IMR-90 (cell line): ENCODE measurements around the gene LMBR1L. TPM values are rescaled to one million over a fixed set of nuclear protein-coding genes. Genes with fewer than 3 reads are reported as not detected.

Experiments used
- ATAC-seq: fragments of 200-7000 bp; cut with Tn5 transposase; 2 replicates; pipeline ENCODE4 v1.9.1; 2020; ENCODE audit warnings: low read depth, mild to moderate bottlenecking, moderate library complexity
- BruUV-seq: library from RNA; stranded (reverse); fragments of 400-500 nt; replicated peaks from 2 replicates; lab custom pipeline; 2021; lab: Mats Ljungman, UMichigan
- CTCF ChIA-PET: fragments of 300-600 bp; formaldehyde crosslinking; extraction: SDS; loops from one replicate; lab custom pipeline; 2021; ENCODE audit warnings: antibody characterized with exemption; lab: Yijun Ruan, JAX
- POLR2A ChIA-PET: fragments of 300-600 bp; sonication (Branson Sonifier 250); formaldehyde crosslinking; loops from one replicate; lab custom pipeline; 2022; ENCODE audit warnings: antibody characterized with exemption; ENCODE audit not compliant: unreplicated experiment; lab: Charles Lee
- DNase-seq: peaks from one replicate; pipeline ENCODE4 v3.0.0; 2013
- H2AFZ ChIP-seq: replicated peaks from 2 replicates; pipeline ENCODE3; 2013; ENCODE audit warnings: low read length, mild to moderate bottlenecking; ENCODE audit not compliant: poor library complexity
- H2AK5ac ChIP-seq: 2 replicates; pipeline ENCODE4 v1.6.1; 2013; ENCODE audit warnings: low read depth, low read length, inconsistent platforms
- H2AK9ac ChIP-seq: replicated peaks from 2 replicates; pipeline ENCODE3; 2013; ENCODE audit warnings: mild to moderate bottlenecking, low read depth, low read length, moderate library complexity; ENCODE audit not compliant: poor library complexity
- H2BK120ac ChIP-seq: 2 replicates; pipeline ENCODE4 v1.6.1; 2013; ENCODE audit warnings: low read depth, low read length, inconsistent platforms
- H2BK15ac ChIP-seq: 3 replicates; pipeline ENCODE4 v1.6.1; 2013; ENCODE audit warnings: low read depth, low read length, inconsistent platforms
- H2BK20ac ChIP-seq: 2 replicates; pipeline ENCODE4 v1.6.1; 2013; ENCODE audit warnings: low read depth, mild to moderate bottlenecking, inconsistent platforms, low read length, moderate library complexity
- H2BK5ac ChIP-seq: 2 replicates; pipeline ENCODE4 v1.6.1; 2013; ENCODE audit warnings: mild to moderate bottlenecking, low read depth, low read length, inconsistent platforms; ENCODE audit not compliant: poor library complexity, severe bottlenecking
- H3K14ac ChIP-seq: replicated peaks from 2 replicates; pipeline ENCODE4 v1.6.1; 2013; ENCODE audit warnings: low read depth, low read length, inconsistent platforms
- H3K18ac ChIP-seq: 2 replicates; pipeline ENCODE4 v1.6.1; 2013; ENCODE audit warnings: low read depth, low read length, control low read depth
- H3K23ac ChIP-seq: 2 replicates; pipeline ENCODE4 v1.6.1; 2013; ENCODE audit warnings: low read depth, low read length, inconsistent platforms
- H3K27ac ChIP-seq: 2 replicates; pipeline ENCODE4 v1.5.1; 2013; ENCODE audit warnings: mild to moderate bottlenecking, control low read depth, low read length; ENCODE audit not compliant: insufficient read depth
- H3K27me3 ChIP-seq: 2 replicates; pipeline ENCODE4 v1.6.1; 2013; ENCODE audit warnings: low read length; ENCODE audit not compliant: control insufficient read depth, insufficient read depth
- H3K36me3 ChIP-seq: 2 replicates; pipeline ENCODE4 v1.6.1; 2013; ENCODE audit warnings: low read length, mixed read lengths; ENCODE audit not compliant: control insufficient read depth, insufficient read depth
- H3K4ac ChIP-seq: 2 replicates; pipeline ENCODE4 v1.6.1; 2013; ENCODE audit warnings: low read depth, low read length, inconsistent platforms
- H3K4me1 ChIP-seq: 2 replicates; pipeline ENCODE4 v1.6.1; 2013; ENCODE audit warnings: low read length, mixed read lengths; ENCODE audit not compliant: control insufficient read depth, insufficient read depth
- H3K4me2 ChIP-seq: 2 replicates; pipeline ENCODE4 v1.6.1; 2013; ENCODE audit warnings: low read depth, mild to moderate bottlenecking, control low read depth, low read length, moderate library complexity
- H3K4me3 ChIP-seq: 2 replicates; pipeline ENCODE4 v1.5.1; 2013; ENCODE audit warnings: low read depth, mild to moderate bottlenecking, control low read depth, low read length, moderate library complexity; ENCODE audit not compliant: insufficient read depth
- H3K56ac ChIP-seq: 2 replicates; pipeline ENCODE4 v1.6.1; 2013; ENCODE audit warnings: low read length, inconsistent platforms; ENCODE audit not compliant: insufficient read depth; ENCODE audit errors: extremely low read depth
- H3K79me1 ChIP-seq, 2 experiments: 2 replicates each; pipeline ENCODE4 v1.6.1; 2013; ENCODE audit warnings: low read length in 2 of 2, inconsistent platforms in 1 of 2, low read depth in 1 of 2
- H3K9ac ChIP-seq: 2 replicates; pipeline ENCODE4 v1.6.1; 2013; ENCODE audit warnings: low read depth, low read length, control low read depth
- H3K9me1 ChIP-seq: 2 replicates; pipeline ENCODE4 v1.6.1; 2013; ENCODE audit warnings: low read length, inconsistent platforms; ENCODE audit not compliant: insufficient read depth
- H3K9me3 ChIP-seq: 2 replicates; pipeline ENCODE4 v1.6.1; 2013; ENCODE audit warnings: low read length; ENCODE audit not compliant: control insufficient read depth, insufficient read depth
- H4K20me1 ChIP-seq: 2 replicates; pipeline ENCODE4 v1.6.1; 2013; ENCODE audit warnings: low read length, inconsistent platforms; ENCODE audit not compliant: insufficient read depth
- H4K5ac ChIP-seq: 2 replicates; pipeline ENCODE4 v1.6.1; 2013; ENCODE audit warnings: mild to moderate bottlenecking, low read depth, low read length, control low read depth
- H4K8ac ChIP-seq, 2 experiments: 2 replicates each; pipeline ENCODE4 v1.6.1; 2013; ENCODE audit warnings: low read depth in 2 of 2, low read length in 2 of 2, control low read depth in 1 of 2, inconsistent platforms in 1 of 2
- H4K91ac ChIP-seq: 2 replicates; pipeline ENCODE4 v1.6.1; 2013; ENCODE audit warnings: low read depth, low read length, inconsistent platforms; ENCODE audit not compliant: insufficient read depth
- CEBPB ChIP-seq: IDR thresholded peaks from 2 replicates; pipeline ENCODE4 v1.6.1; 2012; ENCODE audit warnings: low read depth, low read length, improper control_type of control experiment
- FOS ChIP-seq: fragments of 150-350 bp; IDR thresholded peaks from 2 replicates; pipeline ENCODE4 v1.6.1; 2016; ENCODE audit warnings: low read depth, low read length
- MAFK ChIP-seq: IDR thresholded peaks from 2 replicates; pipeline ENCODE4 v1.6.1; 2012; ENCODE audit warnings: low read depth, low read length, improper control_type of control experiment
- MAZ ChIP-seq: IDR thresholded peaks from 2 replicates; pipeline ENCODE4 v1.6.1; 2012; ENCODE audit warnings: low read depth, mild to moderate bottlenecking, low read length, improper control_type of control experiment, moderate library complexity, borderline replicate concordance
- RAD21 ChIP-seq: IDR thresholded peaks from 2 replicates; pipeline ENCODE4 v1.6.1; 2012; ENCODE audit warnings: low read length, improper control_type of control experiment
- RFX5 ChIP-seq: IDR thresholded peaks from 2 replicates; pipeline ENCODE4 v1.8.0; 2012; ENCODE audit warnings: low read depth, mild to moderate bottlenecking, low read length, moderate library complexity
- SMC3 ChIP-seq: fragments of 150-350 bp; IDR thresholded peaks from 2 replicates; pipeline ENCODE4 v1.6.1; 2016; ENCODE audit warnings: low read depth, mild to moderate bottlenecking, antibody characterized with exemption, low read length, moderate library complexity
- WGBS, 2 experiments: methylation state at CpG; one replicate each; pipeline versions ENCODE4 v1.1.5 to v1.1.7; 2013; ENCODE audit warnings: missing lambda C conversion rate in 2 of 2; ENCODE audit not compliant: insufficient read length in 1 of 2; ENCODE audit errors: extremely low coverage in 2 of 2; 5-methylcytosine and 5-hydroxymethylcytosine counted together
- dilution Hi-C: fragments of 300-500 bp; cut with HindIII; formaldehyde crosslinking; loops from one replicate; pipeline ENCODE4 v1.14.3; 2018; ENCODE audit warnings: low sequenced_read_pairs; ENCODE audit not compliant: unreplicated experiment
- in situ Hi-C: fragments of 300-500 bp; cut with MboI; formaldehyde crosslinking; loops from 3 replicates; pipeline ENCODE4 v1.14.3; 2019; ENCODE audit warnings: low sequenced_read_pairs, inconsistent platforms, mixed read lengths
- intact Hi-C: fragments of 100-400 bp; cut with micrococcal nuclease; formaldehyde crosslinking; loops from 2 replicates; pipeline ENCODE4 v1.10.0; 2022
- polyA plus RNA-seq, 3 experiments: library from polyadenylated mRNA; depleted of rRNA; stranded (reverse); fragments of >200 nt; gene quantifications; 2 replicates each; pipeline ENCODE4 v1.2.3, GENCODE V29; 2012; ENCODE audit warnings: low replicate concordance in 1 of 3
- total RNA-seq: library from RNA; depleted of rRNA; stranded (reverse); fragments of >200 nt; gene quantifications from 2 replicates; pipeline ENCODE4 v1.2.3, GENCODE V29; 2012

The LMBR1L gene
- total and polyA plus RNA-seq, 2 of the 4 experiments (the other 2 are of a cell fraction) = 33.0 to 44.6 TPM

DNA sequence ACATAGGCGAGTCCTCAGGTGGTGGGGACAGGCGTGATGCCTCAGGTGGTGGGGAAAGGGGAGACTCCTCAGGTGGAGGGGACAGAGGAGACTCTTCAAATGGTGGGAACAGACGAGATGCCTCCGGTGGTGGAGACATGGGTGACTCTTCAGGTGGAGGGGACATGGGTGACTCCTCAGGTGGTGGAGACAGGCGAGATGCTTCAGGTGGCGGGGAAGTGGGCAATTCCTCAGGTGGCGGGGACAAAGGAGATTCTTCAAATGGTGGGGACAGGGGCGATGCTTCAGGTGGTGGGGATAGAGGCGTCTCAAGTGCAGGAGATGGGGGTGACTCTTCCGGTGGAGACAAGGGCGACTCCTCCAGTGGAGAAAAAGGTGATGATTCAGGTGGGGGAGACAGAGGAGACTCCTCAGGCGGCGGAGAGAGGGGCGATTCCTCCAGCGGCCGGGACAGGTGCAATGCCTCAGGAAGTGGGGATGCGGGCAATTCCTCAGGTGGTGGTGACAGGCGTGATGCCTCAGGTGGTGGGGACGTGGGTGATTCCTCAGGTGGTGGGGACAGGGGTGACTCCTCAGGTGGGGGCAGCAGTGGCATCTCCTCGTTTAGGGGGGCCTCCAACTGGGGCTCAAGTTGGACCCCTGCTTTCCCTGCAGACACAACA lies 58.7 kb downstream of the LMBR1L start:
- WGBS, 2 experiments = 98% methylated on average over 6 of the region's 20 CpGs; no CpG with 5 or more reads in 1 of the 2 experiments
- ATAC-seq = no peak

More for the DNA sequence above, 58.7 kb downstream of the LMBR1L start:
- no peak overlapping the region for H2BK120ac ChIP-seq
- no peak for TF ChIP-seq RFX5
- no peak for TF ChIP-seq MAZ
- TF ChIP-seq RAD21 = no peak
- no peak for TF ChIP-seq CEBPB
- TF ChIP-seq SMC3 = no peak
- no peak for TF ChIP-seq MAFK
- TF ChIP-seq FOS = no peak
- no peak overlapping the region for H3K56ac ChIP-seq
- no peak overlapping the region for H2BK15ac ChIP-seq
- H3K23ac ChIP-seq = no peak overlapping the region
- no TSS peak for BruUV-seq
- peaks cover 90% of the 10 kb centered on the region for H4K20me1 ChIP-seq
- in situ Hi-C loops = no loop called here
- no peak overlapping the region for H4K91ac ChIP-seq
- no peaks in the 10 kb centered on the region for H3K9me3 ChIP-seq
- no peak overlapping the region for H3K18ac ChIP-seq
- no peak overlapping the region for H3K4ac ChIP-seq
- H3K4me3 ChIP-seq = no peak overlapping the region
- H2BK20ac ChIP-seq = no peak overlapping the region
- H3K9me1 ChIP-seq = peaks cover 31% of the 10 kb centered on the region
- dilution Hi-C loops = no loop called here
- H3K27me3 ChIP-seq = no peaks in the 10 kb centered on the region
- H2AK5ac ChIP-seq = no peak overlapping the region
- no peak for DNase-seq
- ChIA-PET POLR2A (no interaction called here), CTCF (no interaction called here)
- no peak overlapping the region for H4K8ac ChIP-seq
- peaks cover 76% of the 10 kb centered on the region for H3K36me3 ChIP-seq
- H3K79me1 ChIP-seq = peaks cover 46 to 90% of the 10 kb centered on the region in 2 experiments
- H3K9ac ChIP-seq = no peak overlapping the region
- H3K4me2 ChIP-seq = no peak overlapping the region
- intact Hi-C loops = no loop called here
- no peak overlapping the region for H2AK9ac ChIP-seq
- H3K27ac ChIP-seq = no peak overlapping the region
- no peak overlapping the region for H4K5ac ChIP-seq
- H2AFZ ChIP-seq = no peak overlapping the region
- H3K4me1 ChIP-seq = peaks cover 12% of the 10 kb centered on the region
- H3K14ac ChIP-seq = no peak overlapping the region
- H2BK5ac ChIP-seq = no peak overlapping the region
